HG03108 (cell line): ENCODE measurements around the gene DLGAP3.

ENCODE experiments used
- ATAC-seq: cut with Tn5 transposase; IDR thresholded peaks from one replicate; pipeline ENCODE4 v1.9.1; 2021; ENCODE audit warnings: moderate library complexity; ENCODE audit not compliant: unreplicated experiment

The DLGAP3 gene

DNA sequence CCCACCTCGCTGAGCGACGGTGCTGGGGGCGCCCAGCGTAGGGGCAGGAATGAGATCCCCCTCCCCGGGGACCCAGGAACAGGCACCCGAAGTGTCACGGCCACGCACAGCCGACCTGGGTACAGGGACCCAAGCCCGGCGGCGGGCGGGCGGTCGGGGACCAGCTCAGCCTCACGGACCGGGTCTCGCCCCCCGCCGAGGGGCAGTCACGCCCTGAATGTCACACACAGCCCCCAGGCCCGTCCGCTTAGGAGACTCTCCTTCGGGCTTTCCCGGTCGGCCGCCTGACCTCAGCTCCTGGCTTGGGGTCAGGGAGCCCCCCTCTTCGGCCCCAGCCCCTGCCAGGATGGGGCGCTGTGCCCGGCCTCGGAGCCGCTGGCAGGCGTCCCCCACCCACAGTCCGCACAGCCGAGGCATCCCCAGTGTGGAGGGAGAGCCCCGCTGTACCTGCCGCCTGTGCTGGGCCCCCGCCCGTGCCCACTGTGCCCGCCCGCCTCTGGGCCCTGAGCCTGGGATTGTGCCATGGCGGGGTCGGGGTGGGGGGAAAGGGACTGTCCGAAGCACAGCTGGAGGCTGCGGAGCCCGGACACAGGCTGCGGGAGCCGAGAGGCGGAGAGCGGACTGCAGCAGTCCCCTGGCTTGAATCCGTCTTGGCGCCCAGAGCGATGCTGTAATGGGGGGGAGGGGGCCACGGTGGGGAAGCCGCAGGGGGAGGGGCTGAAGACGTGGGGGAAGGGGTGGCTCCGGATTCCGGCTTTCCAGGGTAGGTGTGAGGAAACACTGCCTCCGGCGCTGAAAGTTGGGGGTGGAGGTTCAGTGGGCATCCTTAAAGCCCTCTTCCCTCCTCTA, 627 bp upstream of the DLGAP3 start:
- ATAC-seq: no peak

DNA sequence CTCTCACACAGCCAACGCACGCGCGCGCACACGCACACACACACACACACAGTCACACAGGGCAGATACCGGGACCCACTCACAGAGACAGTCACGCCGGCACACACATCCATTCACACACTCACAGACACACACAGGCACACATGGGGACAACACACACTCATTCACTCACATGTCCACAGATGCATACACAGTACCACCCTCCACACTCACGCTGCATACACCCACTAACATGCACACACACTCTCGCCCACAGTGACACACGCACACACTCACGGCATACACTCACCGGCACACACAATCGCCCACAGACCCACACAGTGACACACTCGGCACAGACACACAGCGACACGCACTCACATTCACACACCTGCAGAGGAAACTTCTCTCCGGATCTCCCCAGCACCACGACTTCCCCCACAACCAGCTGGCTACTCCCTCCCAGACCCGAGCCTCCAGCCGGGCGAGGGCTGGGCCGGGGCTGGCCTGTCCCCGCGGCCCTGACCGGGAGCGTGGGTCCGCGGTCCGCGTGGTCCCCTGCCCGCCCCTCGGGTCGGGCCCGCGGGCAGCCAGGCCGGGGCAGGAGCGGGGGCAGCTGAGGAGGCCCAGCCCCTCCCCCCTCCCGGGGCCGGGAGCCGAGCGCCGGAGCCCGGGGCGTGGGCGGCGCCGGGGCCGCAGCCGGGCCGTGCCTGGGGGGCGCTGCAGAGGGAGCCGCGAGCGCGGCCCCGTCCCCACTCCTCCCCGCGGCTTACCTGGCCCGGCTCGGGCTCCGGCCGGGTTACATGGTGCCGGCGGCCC, 552 bp downstream of the DLGAP3 start:
- no peak for ATAC-seq

DNA sequence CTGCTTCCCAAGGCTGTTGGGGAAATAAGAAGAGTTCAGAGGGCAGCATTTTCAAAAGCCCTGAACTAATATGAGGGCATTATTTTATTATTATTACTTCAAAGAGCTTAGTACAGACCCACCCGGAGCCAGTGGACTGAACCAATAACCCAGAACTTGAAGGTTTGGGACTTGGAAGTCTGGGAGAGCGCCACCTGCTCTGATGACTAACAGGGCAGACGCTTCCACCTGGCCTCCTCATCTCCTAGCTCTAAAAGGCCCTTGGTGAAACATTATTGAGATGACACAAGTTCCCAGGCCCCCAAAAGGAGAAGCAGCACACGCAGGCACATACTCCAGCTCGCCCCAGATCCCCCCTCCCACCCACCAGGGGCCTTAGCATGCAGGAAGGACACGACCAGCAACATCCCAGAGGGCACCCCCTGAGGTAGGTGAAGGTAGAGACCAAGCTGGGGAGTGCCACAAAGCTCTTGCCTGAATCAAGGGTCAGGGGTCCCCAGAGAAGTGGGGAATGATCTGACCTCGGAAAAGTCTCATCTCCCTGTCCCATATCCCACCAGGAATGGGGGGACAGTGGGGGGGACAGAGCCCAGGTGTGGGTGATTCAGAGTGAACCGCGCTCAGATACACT, 1.3 kb downstream of the DLGAP3 start:
- no peak for ATAC-seq

DNA sequence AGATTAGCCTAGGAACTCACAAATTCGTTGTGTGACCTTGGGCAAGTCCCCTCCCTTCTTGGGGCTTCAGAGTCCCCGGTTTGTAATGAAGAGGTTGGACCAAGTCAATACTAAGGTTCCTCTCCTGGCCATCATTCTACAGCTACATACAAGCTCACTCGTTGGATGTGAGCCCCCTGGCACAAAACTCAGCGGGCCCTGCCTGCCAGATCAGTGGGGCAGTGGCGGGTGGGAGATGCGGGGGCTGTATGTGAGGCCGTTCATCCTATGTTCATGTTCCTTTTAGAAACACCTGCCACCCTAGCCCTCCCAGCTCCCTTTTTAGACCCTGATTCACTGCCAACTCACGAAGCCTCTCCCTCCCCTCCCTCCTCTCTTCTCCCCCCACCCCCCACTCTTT, 2.1 kb downstream of the DLGAP3 start:
- no peak for ATAC-seq

DNA sequence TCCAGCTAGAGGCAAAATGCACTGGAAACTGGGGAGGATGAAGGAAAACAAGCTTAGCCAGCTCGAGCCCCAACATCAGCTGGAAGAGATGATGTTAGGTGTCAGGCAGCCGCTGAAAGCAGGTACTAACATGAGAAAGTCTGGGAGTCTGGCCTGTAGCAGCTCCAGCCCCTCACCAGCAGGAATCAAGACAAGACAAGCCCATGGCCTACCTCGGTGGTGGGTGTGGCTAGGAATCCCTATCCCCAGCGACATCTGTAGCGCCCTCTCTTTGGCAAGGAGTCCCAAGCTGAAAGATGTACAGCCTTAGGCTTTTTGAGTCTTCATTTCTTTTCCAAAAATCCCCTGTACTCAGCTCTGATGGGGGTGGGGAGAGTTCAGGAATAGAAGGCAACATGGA, 2.6 kb downstream of the DLGAP3 start:
- ATAC-seq: no peak

DNA sequence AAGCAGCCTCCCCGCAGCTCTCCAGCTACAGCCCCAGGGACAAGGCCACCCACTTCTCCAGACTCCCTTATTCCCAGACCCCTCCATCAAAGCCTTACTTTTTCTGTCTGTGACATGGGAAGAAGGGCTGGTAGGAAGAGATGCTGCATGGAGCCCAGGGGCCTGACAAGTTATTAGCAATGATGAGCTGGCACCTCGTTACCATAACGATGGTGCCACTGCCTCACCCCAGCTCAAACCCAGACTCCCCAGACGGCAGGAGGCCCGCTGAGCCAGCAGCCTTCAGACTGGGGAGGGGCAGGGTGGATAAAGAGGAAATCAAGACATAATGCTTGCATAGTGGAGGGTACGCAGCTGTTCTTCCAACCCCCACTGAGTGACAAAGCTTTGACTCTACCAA, 3.3 kb downstream of the DLGAP3 start:
- ATAC-seq: no peak

DNA sequence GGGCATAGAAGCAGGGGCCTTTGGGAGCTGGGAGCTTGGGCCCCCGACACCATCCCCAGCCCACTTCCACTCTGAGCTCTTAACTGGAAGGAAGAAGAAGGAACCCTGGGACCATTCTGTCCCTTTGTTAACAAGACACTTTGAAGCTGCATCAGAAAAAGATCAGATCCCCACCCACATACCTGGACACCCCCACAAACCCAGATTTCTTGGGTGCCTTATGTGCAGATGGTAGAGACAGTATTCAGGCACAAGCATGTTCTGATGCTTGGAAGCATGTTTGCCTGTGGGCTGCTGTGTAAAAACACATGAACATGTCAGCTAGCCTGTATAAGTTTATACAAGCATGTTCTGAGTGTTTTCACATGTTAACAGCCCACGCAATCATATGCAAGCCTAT, 3.7 kb downstream of the DLGAP3 start:
- no peak for ATAC-seq

DNA sequence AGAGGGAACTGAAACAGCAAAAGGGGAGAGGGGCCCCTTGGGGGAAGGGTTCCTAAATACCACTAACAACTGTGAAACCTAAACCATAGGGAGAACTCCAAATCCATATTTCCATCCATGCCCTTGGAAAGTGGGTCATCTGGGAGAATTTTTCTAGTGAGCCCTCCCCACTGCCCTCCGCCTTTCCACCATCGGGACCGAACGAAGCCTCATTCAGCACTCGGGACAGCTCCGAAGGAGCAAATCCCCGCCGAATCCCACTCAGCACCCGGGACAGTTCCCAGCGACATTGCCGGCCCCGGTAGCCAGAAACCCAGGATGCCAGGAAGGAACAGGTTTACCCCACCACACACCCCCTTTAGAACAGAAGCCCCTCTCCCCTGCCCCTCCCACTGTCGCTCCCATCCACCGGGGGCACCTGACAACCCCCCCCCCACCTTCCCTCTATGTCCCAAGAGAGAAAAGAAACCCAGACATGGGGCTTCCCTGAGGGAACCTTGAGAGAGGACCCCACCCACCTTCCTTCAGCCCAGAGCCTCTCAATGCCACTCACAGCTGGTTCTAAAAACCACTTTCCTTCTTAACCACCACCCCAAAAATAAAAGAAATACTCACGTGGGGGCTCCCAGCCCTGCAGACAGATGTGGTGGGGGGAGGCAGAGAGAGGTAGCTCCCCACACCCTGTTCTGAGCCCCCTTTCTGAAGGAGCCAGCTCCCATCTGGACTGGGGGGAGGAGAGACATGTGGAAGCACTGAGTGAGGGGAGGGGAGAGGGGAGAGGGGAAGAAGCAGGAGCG, 4.5 kb downstream of the DLGAP3 start:
- ATAC-seq: no peak

DNA sequence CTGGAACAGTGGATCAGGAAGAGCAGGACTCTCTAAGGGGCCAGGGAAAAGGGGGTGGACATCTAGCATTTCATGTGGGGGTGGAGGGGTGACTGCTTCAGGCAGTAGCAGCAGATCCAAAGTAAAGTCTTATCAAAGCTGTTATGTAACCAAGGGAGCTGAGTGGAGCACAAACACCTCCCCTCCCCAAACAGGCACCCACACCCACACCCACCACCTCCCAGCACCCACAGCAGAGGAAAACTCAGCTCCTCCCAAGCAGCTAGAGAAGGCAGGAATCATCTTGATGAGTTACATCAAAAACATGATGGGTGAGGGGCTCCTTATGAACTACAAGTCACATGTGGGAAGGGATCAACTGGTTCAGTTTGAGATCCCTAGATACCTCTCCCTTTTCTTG, 6.0 kb downstream of the DLGAP3 start:
- no peak for ATAC-seq

DNA sequence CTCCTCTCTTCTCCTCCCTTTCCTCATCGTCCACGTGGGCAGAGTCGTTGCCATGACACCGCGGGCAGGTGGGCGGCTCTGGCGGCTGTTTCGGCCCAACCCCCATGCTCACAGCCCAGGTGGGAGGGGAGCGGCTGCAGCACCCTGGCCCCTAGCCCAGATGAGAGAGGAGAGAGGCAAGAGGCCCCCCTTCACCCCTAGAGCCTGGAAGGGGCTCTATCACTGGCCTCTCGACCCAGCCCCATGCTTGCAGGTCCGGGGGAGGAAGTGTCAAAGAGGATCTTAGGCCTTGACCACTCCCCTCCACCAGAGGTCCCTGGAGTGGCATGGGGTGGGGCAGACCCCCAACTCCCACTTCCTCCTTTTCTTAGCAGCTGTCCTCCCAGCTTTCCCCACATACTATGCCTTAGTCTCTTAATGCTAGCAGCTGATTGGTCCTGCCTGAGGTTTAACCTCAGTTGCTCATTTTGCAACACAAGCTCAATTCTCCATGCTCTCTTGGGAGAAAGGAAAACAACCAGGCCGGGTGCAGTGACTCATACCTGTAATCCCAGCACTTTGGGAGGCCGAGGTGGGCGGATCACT, 10.4 kb downstream of the DLGAP3 start:
- ATAC-seq: no peak

DNA sequence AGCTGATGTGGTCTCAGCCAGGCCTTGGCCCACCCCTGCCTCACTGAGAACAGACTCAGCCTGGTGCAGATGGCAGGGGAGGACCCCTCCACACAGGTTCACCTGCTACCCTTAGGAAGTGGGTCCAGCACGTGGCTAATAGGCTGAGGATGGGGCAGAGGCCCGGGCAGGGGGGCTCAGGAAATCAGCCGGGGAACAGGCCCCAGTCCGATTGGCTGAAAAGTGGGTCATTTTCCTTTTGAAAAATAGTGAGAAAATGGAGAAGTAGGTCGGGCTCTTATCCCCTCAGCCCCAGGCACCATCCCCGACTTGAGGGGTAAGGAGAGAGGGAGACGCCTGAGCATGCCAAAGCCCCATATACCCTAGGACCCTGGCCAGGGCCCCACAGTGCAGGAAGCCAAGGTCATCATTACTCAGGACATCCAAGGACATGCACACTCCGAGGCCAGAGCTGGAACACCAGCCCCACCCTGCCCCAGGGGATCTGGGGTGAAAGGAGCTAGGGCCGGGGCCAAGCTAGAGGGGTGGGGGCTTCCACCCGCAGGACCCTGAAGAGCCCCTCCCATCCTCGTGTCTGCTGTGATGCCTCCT, 11.0 kb downstream of the DLGAP3 start:
- ATAC-seq: no peak

DNA sequence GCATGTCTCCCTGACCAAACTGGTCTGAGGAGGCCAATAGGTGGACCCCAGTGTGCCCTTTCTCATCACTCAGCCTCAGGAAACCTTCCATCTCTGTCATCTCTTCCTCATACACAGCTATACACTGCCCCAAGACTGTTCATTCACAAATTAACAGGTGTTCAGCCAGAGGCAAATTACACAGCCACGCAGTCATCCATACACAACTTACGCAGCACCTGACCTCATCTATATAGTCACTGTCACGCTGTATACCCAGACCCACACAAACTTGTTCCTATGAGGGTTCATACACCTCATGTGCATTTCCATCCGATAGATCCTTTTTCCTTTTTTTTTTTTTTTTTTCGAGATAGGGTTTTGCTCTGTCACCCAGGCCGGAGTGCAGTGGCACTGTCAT, 12.4 kb downstream of the DLGAP3 start:
- ATAC-seq: no peak

DNA sequence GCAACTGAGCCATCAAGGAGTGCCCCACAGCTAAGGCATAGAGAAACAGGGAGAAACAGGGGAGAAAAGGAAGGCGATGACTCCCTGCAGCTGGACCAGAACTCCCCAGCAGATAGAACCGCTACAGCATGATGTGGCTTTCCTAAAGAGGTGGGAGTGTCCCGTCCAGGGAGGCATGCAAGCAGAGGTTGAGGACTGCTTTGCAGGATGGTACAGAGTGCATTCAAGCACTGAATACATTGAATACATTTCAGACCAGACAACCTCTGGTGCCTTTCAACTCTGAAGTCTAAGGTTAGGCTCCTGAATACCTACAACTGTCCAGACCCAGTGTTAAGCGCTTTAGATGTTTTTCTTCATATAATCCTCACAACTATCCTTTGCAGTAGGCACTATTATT, 13.3 kb downstream of the DLGAP3 start:
- ATAC-seq: no peak

DNA sequence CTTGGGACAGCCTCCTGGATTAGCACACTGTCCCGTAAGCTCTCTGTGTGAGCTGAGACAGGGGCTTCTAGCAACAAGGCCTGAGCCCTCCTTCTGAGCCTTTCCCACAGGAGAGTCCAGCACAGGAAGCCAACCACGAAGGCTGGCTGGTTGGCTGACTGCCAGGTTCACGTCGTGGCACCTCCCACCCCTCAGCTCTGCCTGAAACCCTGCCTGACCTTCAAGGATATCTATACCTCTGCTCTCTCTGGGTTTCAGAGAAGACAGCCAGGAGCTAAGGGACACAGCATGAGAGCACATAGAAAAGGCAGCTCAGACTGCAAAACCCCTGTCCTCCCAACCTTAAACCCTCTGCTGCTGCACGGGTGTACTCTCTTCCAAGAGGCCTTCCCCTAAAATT, 13.9 kb downstream of the DLGAP3 start:
- ATAC-seq: no peak

DNA sequence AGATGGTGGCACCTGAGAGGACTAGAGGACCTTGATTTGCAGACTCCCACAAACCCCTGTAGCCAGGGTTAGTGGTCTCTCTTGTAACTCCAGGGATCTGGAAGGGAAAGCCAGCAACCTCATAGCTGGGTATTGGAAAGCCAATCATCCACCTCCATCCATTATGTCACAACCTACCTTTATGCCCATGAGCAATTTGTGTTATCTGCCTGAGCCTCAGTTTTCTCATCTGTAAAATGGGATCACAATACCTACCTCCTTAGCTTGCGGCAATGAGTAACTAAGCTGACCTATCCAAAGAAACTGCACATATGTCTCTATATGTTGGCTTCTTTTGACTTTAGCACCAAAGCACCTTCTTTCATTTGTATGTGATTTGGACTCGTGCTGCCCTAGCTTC, 14.5 kb downstream of the DLGAP3 start:
- ATAC-seq: no peak

DNA sequence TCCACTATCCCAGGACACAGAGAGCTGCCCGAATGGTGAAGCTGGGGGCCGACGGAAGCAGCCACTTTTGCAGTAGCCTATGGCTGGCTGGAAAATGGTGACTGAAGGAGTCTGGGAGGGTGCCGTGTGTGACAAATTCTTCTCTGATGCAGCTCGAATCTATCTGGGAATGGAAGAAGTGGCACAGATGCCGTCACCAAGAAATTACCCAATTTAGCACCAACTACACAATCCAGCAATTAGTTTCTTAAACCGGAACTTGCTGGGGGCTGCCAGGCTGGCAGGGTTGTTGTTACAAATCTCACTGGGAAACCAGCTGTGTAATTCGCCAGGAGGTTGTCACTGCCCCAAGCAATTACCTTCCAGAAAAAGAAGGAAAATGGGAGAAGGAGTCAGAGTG, 18.0 kb downstream of the DLGAP3 start:
- no peak for ATAC-seq

DNA sequence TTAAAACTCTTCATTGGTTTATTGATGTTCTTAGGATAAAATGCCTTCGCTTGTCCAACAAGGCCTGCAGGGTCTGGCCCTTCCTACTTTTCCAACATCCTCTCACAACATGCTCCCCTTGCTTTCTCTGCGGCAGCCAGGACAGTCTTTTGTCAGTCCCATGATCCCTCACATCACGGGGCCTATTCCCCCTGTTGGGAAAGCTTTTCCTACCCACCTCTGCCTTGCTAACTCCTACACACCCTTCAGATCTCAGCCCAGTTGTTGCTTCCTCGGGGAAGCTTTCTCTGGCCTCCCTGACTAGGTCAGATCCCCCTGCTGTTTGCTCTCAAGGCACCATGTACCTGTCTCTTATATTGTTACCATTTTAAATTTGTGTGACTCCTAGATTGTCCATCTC, 19.0 kb downstream of the DLGAP3 start:
- ATAC-seq: no peak

DNA sequence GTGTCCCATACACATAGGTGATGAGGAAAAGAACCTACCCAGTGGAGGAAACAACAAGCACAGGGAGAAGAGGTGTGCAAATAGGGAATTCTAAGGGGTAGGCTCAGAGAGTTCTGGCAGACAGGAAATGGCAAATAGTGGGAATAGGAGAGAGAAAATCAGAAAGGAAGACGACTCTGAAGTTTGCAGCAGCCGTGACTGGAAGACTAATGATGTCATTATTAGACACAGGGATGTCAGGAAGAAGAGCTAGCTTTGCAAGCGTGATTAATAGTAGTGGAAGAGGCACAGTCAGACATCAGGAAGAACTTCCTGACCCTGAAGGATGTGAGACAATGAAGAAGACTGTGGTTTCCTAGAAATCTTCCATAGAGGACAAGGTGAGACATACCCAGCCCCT, 21.1 kb downstream of the DLGAP3 start:
- ATAC-seq: no peak

DNA sequence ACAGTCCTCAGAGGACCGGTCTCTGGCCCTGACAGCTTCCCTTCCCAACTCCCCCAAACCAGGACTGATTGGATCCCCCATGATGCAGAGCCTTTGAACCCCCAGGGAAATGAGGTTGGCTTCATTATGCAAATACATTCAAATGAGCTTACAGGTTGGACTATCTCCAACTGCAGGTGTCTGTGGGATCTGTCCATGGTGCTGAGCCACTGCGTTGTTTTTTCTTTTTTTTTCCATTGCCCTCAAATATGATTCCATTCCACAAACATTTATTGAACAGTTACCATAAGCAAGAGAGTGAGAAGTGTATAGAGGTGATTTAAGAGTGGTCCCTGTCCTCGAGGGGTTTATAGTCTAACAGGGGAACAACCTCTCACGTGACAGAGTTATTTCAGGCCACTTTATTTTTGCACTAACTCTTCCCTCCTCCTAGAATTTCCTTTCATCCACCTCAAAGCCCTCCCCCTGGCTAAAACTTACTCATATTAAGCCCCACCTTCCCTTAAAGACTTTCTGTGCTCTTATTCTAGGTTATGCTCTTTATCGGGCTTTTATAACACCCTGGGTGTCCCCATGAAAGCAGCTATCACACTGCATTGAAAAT, 21.9 kb downstream of the DLGAP3 start:
- no peak for ATAC-seq

DNA sequence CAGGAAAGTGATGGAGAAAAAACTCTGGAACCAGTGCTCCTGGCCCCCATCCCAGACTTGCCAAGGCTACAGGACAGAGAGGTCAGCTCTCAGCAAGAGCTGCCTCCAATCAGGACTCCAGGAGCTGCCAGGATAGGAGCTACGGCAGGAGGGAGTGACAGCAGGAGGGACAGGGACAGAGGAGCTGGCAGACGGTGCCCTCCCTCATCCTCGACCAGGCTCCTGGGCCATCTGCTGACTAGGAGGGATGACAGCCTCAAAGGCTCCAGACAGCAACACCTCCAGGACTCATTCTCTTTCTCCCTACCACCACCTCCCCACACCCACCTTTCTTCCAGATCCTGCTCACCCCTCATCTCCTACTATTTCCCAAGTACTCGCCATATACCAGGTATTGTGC, 22.7 kb downstream of the DLGAP3 start:
- no peak for ATAC-seq
